Left lung (tissue), 10 donors: ENCODE measurements around the gene TOP2A. TPM values are rescaled to one million over a fixed set of nuclear protein-coding genes. Genes with fewer than 3 reads are reported as not detected.

ENCODE experiments used
- ATAC-seq: fragments of 200-7000 bp; cut with Tn5 transposase; one replicate; pipeline ENCODE4 v1.9.1; 2020; ENCODE audit warnings: moderate library complexity
- DNase-seq, 4 donors: peaks; one replicate each; pipeline ENCODE4 v3.0.0-alpha.2; 2013 to 2020
- H3K27ac ChIP-seq, 2 donors: fragments of 200-600 bp; sonication (generic) in 1 of 2; one replicate each; pipeline versions ENCODE4 v1.5.0 to v1.8.0; 2020 to 2021
- H3K27me3 ChIP-seq, 2 donors: fragments of 200-600 bp; sonication (generic) in 1 of 2; one replicate each; pipeline versions ENCODE4 v1.5.0 to v1.8.0; 2020 to 2021
- H3K36me3 ChIP-seq, 2 donors: fragments of 200-600 bp; sonication (generic) in 1 of 2; one replicate each; pipeline versions ENCODE4 v1.5.0 to v1.8.0; 2020 to 2021
- H3K4me1 ChIP-seq, 2 donors: fragments of 200-600 bp; one replicate each; pipeline ENCODE4 v1.8.0; 2021
- H3K4me3 ChIP-seq, 2 donors: fragments of 200-600 bp; sonication (generic) in 1 of 2; one replicate each; pipeline versions ENCODE4 v1.5.0 to v1.8.0; 2020 to 2021; ENCODE audit warnings: mild to moderate bottlenecking in 1 of 2
- H3K9me3 ChIP-seq, 2 donors: fragments of 200-600 bp; sonication (generic) in 1 of 2; one replicate each; pipeline versions ENCODE4 v1.5.0 to v1.8.0; 2020 to 2021
- intact Hi-C, 2 donors: fragments of 100-400 bp; cut with DNase I; formaldehyde crosslinking; loops; one replicate each; pipeline versions ENCODE4 v1.11.2 to v1.14.2; 2022
- polyA plus RNA-seq, 6 donors: library from polyadenylated mRNA; unstranded; fragments of 120-200 nt; gene quantifications; one replicate each; pipeline ENCODE4 v1.2.1, GENCODE V29; 2013; ENCODE audit not compliant: insufficient read length in 6 of 6
- total RNA-seq, 2 donors: library from RNA; stranded (reverse); fragmentation: NEBNext Ultra II Directional; extraction: Animal tissue kit (Norgen Biotek cat#: 25700); gene quantifications; one replicate each; pipeline ENCODE4 v1.2.1, GENCODE V29; 2021
- TF ChIP-seq, protein P1 (sequence below), 2 donors: fragments of 200-600 bp; sonication (generic) in 1 of 2; IDR thresholded peaks; one replicate each; pipeline versions ENCODE4 v1.5.0 to v1.8.0; 2021; ENCODE audit warnings: antibody characterized with exemption in 2 of 2
- donor health status: DM: no; HTN: yes; CAD: no.
- donor health status: DM: no; HTN: no; CAD: no.

TOP2A gene
- total and polyA plus RNA-seq, 8 donors: 18.1 to 314 (median 139) TPM

DNA sequence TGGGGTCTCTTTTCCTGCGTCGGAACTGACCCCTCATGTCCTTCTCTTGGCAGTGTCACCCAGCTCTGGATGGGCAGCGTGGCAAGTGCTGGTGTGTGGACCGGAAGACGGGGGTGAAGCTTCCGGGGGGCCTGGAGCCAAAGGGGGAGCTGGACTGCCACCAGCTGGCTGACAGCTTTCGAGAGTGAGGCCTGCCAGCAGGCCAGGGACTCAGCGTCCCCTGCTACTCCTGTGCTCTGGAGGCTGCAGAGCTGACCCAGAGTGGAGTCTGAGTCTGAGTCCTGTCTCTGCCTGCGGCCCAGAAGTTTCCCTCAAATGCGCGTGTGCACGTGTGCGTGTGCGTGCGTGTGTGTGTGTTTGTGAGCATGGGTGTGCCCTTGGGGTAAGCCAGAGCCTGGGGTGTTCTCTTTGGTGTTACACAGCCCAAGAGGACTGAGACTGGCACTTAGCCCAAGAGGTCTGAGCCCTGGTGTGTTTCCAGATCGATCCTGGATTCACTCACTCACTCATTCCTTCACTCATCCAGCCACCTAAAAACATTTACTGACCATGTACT, 38.8 kb upstream of the TOP2A start:
- Histone ChIP-seq H3K36me3 (peaks cover 3 to 54% of the 10 kb centered on the region in 2 donors), H3K27me3 (no peaks in the 10 kb centered on the region), H3K4me1 (peaks cover 20 to 31% of the 10 kb centered on the region in 2 donors), H3K4me3 (no peak overlapping the region), H3K27ac (peak overlapping the region in 1 of 2 donors; percentile 33), H3K9me3 (no peaks in the 10 kb centered on the region)
- DNase-seq (no peak), ATAC-seq (no peak)
- intact Hi-C loops: no loop called here
- TF ChIP-seq, protein P1, sequence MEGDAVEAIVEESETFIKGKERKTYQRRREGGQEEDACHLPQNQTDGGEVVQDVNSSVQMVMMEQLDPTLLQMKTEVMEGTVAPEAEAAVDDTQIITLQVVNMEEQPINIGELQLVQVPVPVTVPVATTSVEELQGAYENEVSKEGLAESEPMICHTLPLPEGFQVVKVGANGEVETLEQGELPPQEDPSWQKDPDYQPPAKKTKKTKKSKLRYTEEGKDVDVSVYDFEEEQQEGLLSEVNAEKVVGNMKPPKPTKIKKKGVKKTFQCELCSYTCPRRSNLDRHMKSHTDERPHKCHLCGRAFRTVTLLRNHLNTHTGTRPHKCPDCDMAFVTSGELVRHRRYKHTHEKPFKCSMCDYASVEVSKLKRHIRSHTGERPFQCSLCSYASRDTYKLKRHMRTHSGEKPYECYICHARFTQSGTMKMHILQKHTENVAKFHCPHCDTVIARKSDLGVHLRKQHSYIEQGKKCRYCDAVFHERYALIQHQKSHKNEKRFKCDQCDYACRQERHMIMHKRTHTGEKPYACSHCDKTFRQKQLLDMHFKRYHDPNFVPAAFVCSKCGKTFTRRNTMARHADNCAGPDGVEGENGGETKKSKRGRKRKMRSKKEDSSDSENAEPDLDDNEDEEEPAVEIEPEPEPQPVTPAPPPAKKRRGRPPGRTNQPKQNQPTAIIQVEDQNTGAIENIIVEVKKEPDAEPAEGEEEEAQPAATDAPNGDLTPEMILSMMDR (IDR thresholded peaks at IDR 0.05): no peak

DNA sequence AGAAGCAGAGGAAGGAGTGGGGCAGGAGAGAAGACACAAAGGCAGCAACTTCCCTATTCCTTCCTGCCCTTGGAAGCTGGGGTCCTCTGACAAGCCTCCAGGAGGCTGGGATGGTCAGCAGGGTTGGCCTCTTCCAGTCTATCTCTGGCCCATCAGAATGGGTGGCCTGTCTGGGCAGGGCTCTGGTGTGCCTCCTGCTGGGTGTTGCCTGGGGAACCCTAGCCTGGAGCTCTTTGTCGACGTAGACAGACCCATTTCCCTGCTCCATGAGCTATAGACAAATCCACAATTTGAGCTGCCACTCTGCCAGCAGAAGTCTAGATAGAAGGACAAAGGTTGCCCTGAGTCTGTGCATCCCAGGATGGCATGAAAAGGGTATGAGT, 36.9 kb upstream of the TOP2A start:
- TF ChIP-seq, protein P1 (IDR thresholded peaks at IDR 0.05): no peak
- DNase-seq (no peak), ATAC-seq (no peak)
- intact Hi-C loops: no loop called here
- no peak overlapping the region for H3K4me3 ChIP-seq
- H3K36me3 ChIP-seq: peaks cover 3 to 54% of the 10 kb centered on the region in 2 donors
- H3K9me3 ChIP-seq: no peaks in the 10 kb centered on the region
- H3K27ac ChIP-seq: no peak overlapping the region
- H3K27me3 ChIP-seq: no peaks in the 10 kb centered on the region
- H3K4me1 ChIP-seq: peaks cover 34 to 49% of the 10 kb centered on the region in 2 donors

DNA sequence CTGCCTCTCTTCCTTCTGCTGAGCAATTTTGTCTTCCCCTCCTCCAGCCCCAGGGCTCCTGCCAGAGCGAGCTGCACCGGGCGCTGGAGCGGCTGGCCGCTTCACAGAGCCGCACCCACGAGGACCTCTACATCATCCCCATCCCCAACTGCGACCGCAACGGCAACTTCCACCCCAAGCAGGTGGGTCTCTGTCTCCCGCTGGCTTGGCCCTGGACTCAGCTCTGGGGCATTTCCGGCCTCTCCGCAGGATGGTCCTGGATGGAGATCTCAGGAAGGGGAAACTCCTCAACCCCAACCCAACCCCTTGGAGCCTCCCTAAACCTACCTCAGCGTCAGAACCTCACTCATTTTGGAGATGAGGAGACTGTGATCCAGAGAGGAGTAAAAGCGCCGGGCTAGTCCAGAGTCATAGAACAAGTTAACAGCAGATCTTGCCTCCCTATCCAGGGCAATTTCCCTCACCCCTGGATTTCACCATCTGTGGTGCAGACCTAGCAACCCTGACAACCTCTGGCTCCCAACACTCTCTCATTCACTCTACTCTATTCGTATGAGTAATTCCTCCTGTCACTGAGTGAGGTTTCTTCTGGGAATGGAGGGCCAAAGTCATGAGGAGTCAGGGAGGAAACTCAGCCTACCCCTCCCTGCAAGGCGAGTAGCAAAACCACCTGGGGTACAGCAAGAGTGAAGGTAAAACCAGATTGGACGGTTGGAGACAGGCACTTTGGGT, 36.4 kb upstream of the TOP2A start:
- Histone ChIP-seq H3K27ac (peak overlapping the region in 1 of 2 donors; percentile 28), H3K4me3 (no peak overlapping the region), H3K36me3 (peaks cover 3 to 54% of the 10 kb centered on the region in 2 donors), H3K4me1 (peaks cover 39 to 51% of the 10 kb centered on the region in 2 donors), H3K27me3 (no peaks in the 10 kb centered on the region), H3K9me3 (no peaks in the 10 kb centered on the region)
- TF ChIP-seq, protein P1 (IDR thresholded peaks at IDR 0.05): no peak
- ATAC-seq: no peak
- no peak for DNase-seq
- intact Hi-C loops: no loop called here

DNA sequence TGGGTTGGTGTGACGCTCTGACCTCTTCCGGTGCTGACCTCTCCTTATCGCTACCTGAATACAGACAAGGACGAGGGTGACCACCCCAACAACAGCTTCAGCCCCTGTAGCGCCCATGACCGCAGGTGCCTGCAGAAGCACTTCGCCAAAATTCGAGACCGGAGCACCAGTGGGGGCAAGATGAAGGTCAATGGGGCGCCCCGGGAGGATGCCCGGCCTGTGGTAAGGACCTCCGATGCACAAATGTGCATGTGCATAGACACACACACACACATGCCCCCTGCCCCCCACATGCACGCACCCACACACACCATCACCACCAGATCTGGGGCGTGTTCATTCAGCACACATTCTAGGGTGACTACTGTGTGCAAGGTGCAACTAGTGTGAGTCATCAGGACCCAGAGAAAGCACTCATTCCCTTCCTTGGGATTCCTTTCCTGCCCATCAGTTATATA, 35.3 kb upstream of the TOP2A start:
- DNase-seq: no peak
- H3K4me3 ChIP-seq: no peak overlapping the region
- no peaks in the 10 kb centered on the region for H3K9me3 ChIP-seq
- peak overlapping the region in 1 of 2 donors; percentile 40 for H3K27ac ChIP-seq
- ATAC-seq: no peak
- TF ChIP-seq, protein P1 (IDR thresholded peaks at IDR 0.05): no peak
- peaks cover 46 to 62% of the 10 kb centered on the region in 2 donors for H3K4me1 ChIP-seq
- H3K27me3 ChIP-seq: no peaks in the 10 kb centered on the region
- peaks cover 3 to 54% of the 10 kb centered on the region in 2 donors for H3K36me3 ChIP-seq
- intact Hi-C loops: no loop called here

DNA sequence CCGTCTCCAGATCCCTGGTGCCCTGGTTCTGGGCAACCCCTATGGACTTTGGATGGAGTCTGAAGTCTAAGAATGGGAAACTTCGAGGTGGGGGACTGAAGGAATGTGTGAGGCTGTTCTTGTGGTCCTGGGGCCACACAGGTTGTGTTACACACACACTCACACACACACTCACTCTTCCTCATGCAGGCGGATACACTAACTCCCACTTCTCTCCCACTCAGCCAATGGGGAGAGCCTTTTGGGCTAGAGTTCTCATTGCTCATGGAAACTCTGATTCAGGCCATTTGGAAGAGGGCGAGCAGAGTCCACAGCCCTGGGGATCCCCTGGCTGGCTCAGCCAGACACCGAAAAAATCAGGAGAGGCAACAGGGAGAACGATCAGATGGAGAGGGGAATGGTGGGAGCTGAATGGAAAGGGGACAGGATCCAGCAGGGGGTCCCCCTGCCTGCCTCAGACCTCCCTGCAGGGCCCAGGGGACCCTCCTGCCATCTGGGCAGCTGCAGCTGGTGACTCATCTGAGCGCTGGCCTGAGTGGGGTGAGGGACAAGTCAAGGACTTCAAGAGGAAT, 34.6 kb upstream of the TOP2A start:
- peaks cover 3 to 50% of the 10 kb centered on the region in 2 donors for H3K36me3 ChIP-seq
- peak; percentile 17 for ATAC-seq

More for the DNA sequence above, 34.6 kb upstream of the TOP2A start:
- Histone ChIP-seq H3K27ac (peak overlapping the region; percentile 40 to 65), H3K9me3 (no peaks in the 10 kb centered on the region), H3K4me1 (peaks cover 49 to 65% of the 10 kb centered on the region in 2 donors), H3K27me3 (no peaks in the 10 kb centered on the region), H3K4me3 (no peak overlapping the region)
- no peak for DNase-seq
- intact Hi-C loops: no loop called here
- TF ChIP-seq, protein P1 (IDR thresholded peaks at IDR 0.05): no peak
